NCI-H510A (cell line): Measurements from ENCODE around the gene TPCN2.

ENCODE experiments used
- DNase-seq: peaks from one replicate; lab custom pipeline; 2025; lab: John Stamatoyannopoulos, UW

Gene TPCN2

GRCh38 chr11:69152733-69153421 lies 104.1 kb downstream of the TPCN2 start:
- DNase-seq = no peak

- DNase-seq = no peak
Observed at GRCh38 chr11:69153661-69154060, 104.9 kb downstream of the TPCN2 start.

- no peak for DNase-seq
Observed at GRCh38 chr11:69154211-69154913, 105.6 kb downstream of the TPCN2 start.

- no peak for DNase-seq
Observed at GRCh38 chr11:69154938-69155301, 106.2 kb downstream of the TPCN2 start.

- DNase-seq = no peak
Observed at GRCh38 chr11:69155302-69156234, 106.8 kb downstream of the TPCN2 start, which contains the start of gene SMIM38. Gene SMIM38, plus strand, starts transcription at chr11:69155935. Its CDS starts 1,912 bp downstream, at chr11:69157847.

- no peak for DNase-seq
Observed at GRCh38 chr11:69156235-69156639, 107.5 kb downstream of the TPCN2 start.

GRCh38 chr11:69156673-69157155 lies 108.0 kb downstream of the TPCN2 start:
- no peak for DNase-seq

GRCh38 chr11:69157156-69157821 lies 108.6 kb downstream of the TPCN2 start:
- DNase-seq = peak; percentile 18

- no peak for DNase-seq
Observed at GRCh38 chr11:69157822-69158231, 109.1 kb downstream of the TPCN2 start.

- DNase-seq = no peak
Observed at GRCh38 chr11:69158301-69159149, 109.8 kb downstream of the TPCN2 start.

- DNase-seq = no peak
Observed at GRCh38 chr11:69159150-69159852, 110.6 kb downstream of the TPCN2 start.

- no peak for DNase-seq
Observed at GRCh38 chr11:69160296-69161116, 111.8 kb downstream of the TPCN2 start.

GRCh38 chr11:69161117-69161407 lies 112.3 kb downstream of the TPCN2 start:
- no peak for DNase-seq

GRCh38 chr11:69162505-69162904 lies 113.8 kb downstream of the TPCN2 start:
- no peak for DNase-seq

- DNase-seq = no peak
Observed at GRCh38 chr11:69163842-69164241, 115.1 kb downstream of the TPCN2 start.

GRCh38 chr11:69164824-69165223 lies 116.1 kb downstream of the TPCN2 start:
- no peak for DNase-seq

GRCh38 chr11:69165775-69166174 lies 117.0 kb downstream of the TPCN2 start:
- DNase-seq = no peak

GRCh38 chr11:69166218-69167115 lies 117.7 kb downstream of the TPCN2 start:
- DNase-seq = no peak
